Breast epithelium (tissue), 4 donors: ENCODE results near the gene EHF. TPM values are rescaled to one million over a fixed set of nuclear protein-coding genes. Genes with fewer than 3 reads are reported as not detected.

Source experiments
- DNase-seq, 2 donors: peaks; one replicate each; pipeline ENCODE4 v3.0.0-alpha.2; 2019; ENCODE audit warnings: low spot score in 2 of 2
- H3K27ac ChIP-seq, 2 donors: fragments of 200-600 bp; sonication (generic) in 1 of 2; one replicate each; pipeline ENCODE4 v1.5.1; 2016 to 2019; ENCODE audit warnings: mild to moderate bottlenecking in 1 of 2
- H3K27me3 ChIP-seq, 2 donors: fragments of 200-600 bp; sonication (generic) in 1 of 2; one replicate each; pipeline versions ENCODE4 v1.5.1 to v1.6.0; 2017 to 2019; ENCODE audit warnings: control low read depth in 1 of 2, mild to moderate bottlenecking in 1 of 2
- H3K36me3 ChIP-seq: fragments of 200-600 bp; one replicate; pipeline ENCODE4 v1.5.1; 2019
- H3K4me1 ChIP-seq, 2 donors: fragments of 200-600 bp; sonication (generic); one replicate each; pipeline ENCODE4 v1.5.1; 2016 to 2019; ENCODE audit warnings: control low read depth in 1 of 2
- H3K4me3 ChIP-seq, 3 donors: fragments of 200-600 bp; sonication (generic); 1 replicate in 2 of 3; 2 replicates in 1 of 3; pipeline ENCODE4 v1.5.1; 2016 to 2019; ENCODE audit warnings: mild to moderate bottlenecking in 3 of 3, moderate library complexity in 2 of 3
- H3K9me3 ChIP-seq, 2 donors: fragments of 200-600 bp; sonication (generic) in 1 of 2; one replicate each; pipeline ENCODE4 v1.5.1; 2016 to 2019; ENCODE audit warnings: control low read depth in 1 of 2
- CTCF ChIP-seq, 3 donors: fragments of 450-650 bp; IDR thresholded peaks; one replicate each; pipeline ENCODE4 v1.5.1; 2016 to 2017; ENCODE audit warnings: antibody characterized with exemption in 3 of 3, mild to moderate bottlenecking in 3 of 3, moderate library complexity in 3 of 3
- POLR2A ChIP-seq: fragments of 450-650 bp; IDR thresholded peaks from one replicate; pipeline ENCODE4 v1.6.1; 2016; ENCODE audit warnings: antibody characterized with exemption, mild to moderate bottlenecking, moderate library complexity
- POLR2AphosphoS5 ChIP-seq, 3 donors: sonication (generic); formaldehyde crosslinking; IDR thresholded peaks; one replicate each; pipeline ENCODE4 v1.6.1; 2017; ENCODE audit warnings: antibody characterized with exemption in 3 of 3
- intact Hi-C: fragments of 100-400 bp; cut with DNase I; formaldehyde crosslinking; loops from one replicate; pipeline ENCODE4 v1.15.1; 2023; ENCODE audit warnings: low total_unique reads
- total RNA-seq, 3 donors: library from RNA; depleted of rRNA; stranded (reverse); fragments of >200 nt; gene quantifications; one replicate each; pipeline ENCODE4 v1.1.0, GENCODE V29; 2016

The EHF gene
- total RNA-seq, 3 donors from 2014 or later: 0.16 to 392 (median 132) TPM

GRCh38 chr11:34616830-34617504 lies 3.9 kb upstream of the EHF start:
- no peaks in the 10 kb centered on the region for H3K4me1 ChIP-seq
- H3K4me3 ChIP-seq: no peak overlapping the region
- H3K9me3 ChIP-seq: no peaks in the 10 kb centered on the region
- no peaks in the 10 kb centered on the region for H3K36me3 ChIP-seq
- no peak for TF ChIP-seq CTCF (IDR thresholded peaks at IDR 0.05)
- no peak for TF ChIP-seq POLR2AphosphoS5 (IDR thresholded peaks at IDR 0.05)
- no peak for TF ChIP-seq POLR2A
- H3K27me3 ChIP-seq: no peaks in the 10 kb centered on the region
- intact Hi-C loops: no loop called here
- no peak overlapping the region for H3K27ac ChIP-seq
- no peak for DNase-seq

- H3K4me1 ChIP-seq: no peaks in the 10 kb centered on the region
- H3K4me3 ChIP-seq: no peak overlapping the region
- TF ChIP-seq POLR2A (no peak), POLR2AphosphoS5 (IDR thresholded peaks at IDR 0.05) (no peak), CTCF (IDR thresholded peaks at IDR 0.05) (no peak)
- H3K9me3 ChIP-seq: no peaks in the 10 kb centered on the region
- no peaks in the 10 kb centered on the region for H3K27me3 ChIP-seq
- H3K27ac ChIP-seq: no peak overlapping the region
- DNase-seq: no peak
- intact Hi-C loops: no loop called here
- H3K36me3 ChIP-seq: no peaks in the 10 kb centered on the region
Observed at GRCh38 chr11:34618406-34618805, 2.5 kb upstream of the EHF start.

- no peaks in the 10 kb centered on the region for H3K27me3 ChIP-seq
- no peak for TF ChIP-seq POLR2A
- TF ChIP-seq CTCF (IDR thresholded peaks at IDR 0.05): no peak
- no peak for TF ChIP-seq POLR2AphosphoS5 (IDR thresholded peaks at IDR 0.05)
- H3K9me3 ChIP-seq: no peaks in the 10 kb centered on the region
- H3K27ac ChIP-seq: peak overlapping the region; percentile 15 to 94
- H3K4me1 ChIP-seq: no peaks in the 10 kb centered on the region
- intact Hi-C loops: no loop called here
- H3K36me3 ChIP-seq: no peaks in the 10 kb centered on the region
- no peak overlapping the region for H3K4me3 ChIP-seq
- DNase-seq: no peak
Observed at GRCh38 chr11:34619062-34619516, 1.8 kb upstream of the EHF start.

- no peaks in the 10 kb centered on the region for H3K4me1 ChIP-seq
- intact Hi-C loops: no loop called here
- H3K36me3 ChIP-seq: no peaks in the 10 kb centered on the region
- no peaks in the 10 kb centered on the region for H3K9me3 ChIP-seq
- H3K27ac ChIP-seq: peak overlapping the region; percentile 87 to 94
- TF ChIP-seq POLR2A (no peak), CTCF (IDR thresholded peaks at IDR 0.05) (no peak), POLR2AphosphoS5 (IDR thresholded peaks at IDR 0.05) (no peak)
- no peak for DNase-seq
- peak overlapping the region in 2 of 3 donors; percentile 52 for H3K4me3 ChIP-seq
- H3K27me3 ChIP-seq: no peaks in the 10 kb centered on the region
Observed at GRCh38 chr11:34620202-34620601, 691 bp upstream of the EHF start.

GRCh38 chr11:34621876-34622275 lies 983 bp downstream of the EHF start:
- H3K27me3 ChIP-seq: no peaks in the 10 kb centered on the region
- no peaks in the 10 kb centered on the region for H3K9me3 ChIP-seq
- peak overlapping the region; percentile 85 to 94 for H3K27ac ChIP-seq
- TF ChIP-seq POLR2A (no peak), CTCF (IDR thresholded peaks at IDR 0.05) (no peak), POLR2AphosphoS5 (IDR thresholded peaks at IDR 0.05) (no peak)
- no peaks in the 10 kb centered on the region for H3K4me1 ChIP-seq
- no peak for DNase-seq
- no peaks in the 10 kb centered on the region for H3K36me3 ChIP-seq
- intact Hi-C loops: no loop called here
- peak overlapping the region in 2 of 3 donors; percentile 52 to 63 for H3K4me3 ChIP-seq
